HFFc6 (cell line): ENCODE data around the gene TRIM13. TPM values are rescaled to one million over a fixed set of nuclear protein-coding genes. Genes with fewer than 3 reads are reported as not detected.
"Not testable (repeated sequence)": the region's sequence is repeated elsewhere in the genome, so short reads cannot be mapped to it uniquely, and the experiment has no call there.

Experiments
- DNase-seq: peaks from one replicate; pipeline ENCODE4 v3.0.0-alpha.2; 2018
- H3K27ac Mint-ChIP-seq: 2 replicates; pipeline ENCODE4 v1.8.0; 2020; ENCODE audit warnings: mild to moderate bottlenecking, mixed read lengths
- H3K27me3 Mint-ChIP-seq: 2 replicates; pipeline ENCODE4 v1.8.0; 2021; ENCODE audit warnings: mild to moderate bottlenecking, moderate library complexity, mixed read lengths; ENCODE audit not compliant: insufficient read depth
- H3K36me3 Mint-ChIP-seq: 2 replicates; pipeline ENCODE4 v1.8.0; 2021; ENCODE audit warnings: low read depth, mixed read lengths
- H3K4me1 Mint-ChIP-seq: 2 replicates; pipeline ENCODE4 v1.8.0; 2020; ENCODE audit warnings: low read depth, mixed read lengths
- H3K4me3 Mint-ChIP-seq: 2 replicates; pipeline ENCODE4 v1.8.0; 2020; ENCODE audit warnings: mild to moderate bottlenecking, moderate library complexity, mixed read lengths
- H3K9me3 Mint-ChIP-seq: 2 replicates; pipeline ENCODE4 v1.8.0; 2020; ENCODE audit warnings: mild to moderate bottlenecking, mixed read lengths
- CTCF ChIP-seq: fragments of 200-600 bp; sonication (generic); IDR thresholded peaks from 2 replicates; pipeline ENCODE4 v1.5.0; 2021; ENCODE audit warnings: antibody characterized with exemption, mild to moderate bottlenecking
- total RNA-seq, 6 experiments: library from RNA; stranded (reverse); fragmentation: NEBNext Ultra II Directional; extraction: Animal tissue kit (Norgen Biotek cat#: 25700); gene quantifications; 2 replicates in 1 of 6; 3 replicates in 5 of 6; pipeline ENCODE4 v1.2.3, GENCODE V29; 2021

Gene TRIM13
- total RNA-seq, 6 experiments from 2014 or later = 15.2 to 20.3 (median 18.7) TPM

- DNase-seq = peak; percentile 33
- H3K27ac Mint-ChIP-seq = peak overlapping the region; percentile 63; the same call in 1 of the 2 replicates
- H3K4me1 Mint-ChIP-seq = peaks cover 13% of the 10 kb centered on the region
- H3K36me3 Mint-ChIP-seq = 0 out of 2 replicates have a peak, but pooled peaks cover 2% of the 10 kb centered on the region
- no peaks in the 10 kb centered on the region for H3K9me3 Mint-ChIP-seq
- TF ChIP-seq CTCF = peak; percentile 97
- H3K27me3 Mint-ChIP-seq = peaks cover 2% of the 10 kb centered on the region
- H3K4me3 Mint-ChIP-seq = no peak overlapping the region; the same call in 1 of the 2 replicates
These were observed 20.3 kb upstream of the TRIM13 start for GRCh38 chr13:49976314-49977258.

GRCh38 chr13:49977992-49978391 lies 18.9 kb upstream of the TRIM13 start:
- Mint-ChIP-seq H3K36me3 (0 out of 2 replicates have a peak, but pooled peaks cover 11% of the 10 kb centered on the region), H3K27me3 (peaks cover 2% of the 10 kb centered on the region), H3K4me3 (no peak overlapping the region), H3K4me1 (peaks cover 13% of the 10 kb centered on the region), H3K27ac (no peak overlapping the region), H3K9me3 (no peaks in the 10 kb centered on the region)
- no peak for TF ChIP-seq CTCF
- DNase-seq = no peak

GRCh38 chr13:49980266-49980665 lies 16.6 kb upstream of the TRIM13 start:
- DNase-seq = no peak
- Mint-ChIP-seq H3K4me3 (no peak overlapping the region), H3K4me1 (peaks cover 13% of the 10 kb centered on the region), H3K27me3 (peaks cover 2% of the 10 kb centered on the region), H3K9me3 (no peaks in the 10 kb centered on the region), H3K27ac (no peak overlapping the region), H3K36me3 (peaks cover 16% of the 10 kb centered on the region; the same call in 1 of the 2 replicates)
- TF ChIP-seq CTCF = no peak

- DNase-seq = no peak
- H3K36me3 Mint-ChIP-seq = peaks cover 16% of the 10 kb centered on the region; the same call in 1 of the 2 replicates
- no peaks in the 10 kb centered on the region for H3K4me1 Mint-ChIP-seq
- no peak overlapping the region for H3K4me3 Mint-ChIP-seq
- H3K27me3 Mint-ChIP-seq = no peaks in the 10 kb centered on the region
- no peak overlapping the region for H3K27ac Mint-ChIP-seq
- TF ChIP-seq CTCF = no peak
- H3K9me3 Mint-ChIP-seq = no peaks in the 10 kb centered on the region
These were observed 11.7 kb upstream of the TRIM13 start for GRCh38 chr13:49985129-49985528.

- H3K27ac Mint-ChIP-seq = no peak overlapping the region
- no peak for DNase-seq
- H3K9me3 Mint-ChIP-seq = no peaks in the 10 kb centered on the region
- no peaks in the 10 kb centered on the region for H3K27me3 Mint-ChIP-seq
- peaks cover 15% of the 10 kb centered on the region; the same call in 1 of the 2 replicates for H3K36me3 Mint-ChIP-seq
- no peak for TF ChIP-seq CTCF
- H3K4me3 Mint-ChIP-seq = no peak overlapping the region
- H3K4me1 Mint-ChIP-seq = no peaks in the 10 kb centered on the region
These were observed 10.4 kb upstream of the TRIM13 start for GRCh38 chr13:49986471-49986870.

GRCh38 chr13:49990612-49991011 lies 6.2 kb upstream of the TRIM13 start:
- not testable (repeated sequence) for DNase-seq, H3K36me3 Mint-ChIP-seq, H3K27me3 Mint-ChIP-seq, H3K27ac Mint-ChIP-seq, H3K4me3 Mint-ChIP-seq, H3K9me3 Mint-ChIP-seq, H3K4me1 Mint-ChIP-seq
